SK-N-SH (cell line): ENCODE results near the gene CPT1B. TPM values are rescaled to one million over a fixed set of nuclear protein-coding genes. Genes with fewer than 3 reads are reported as not detected.
A peak's percentile ranks its signal among the peaks of the same experiment; 100 is the strongest.

ENCODE experiments used
- CTCF ChIA-PET: fragments of 300-600, 350-600 bp; formaldehyde crosslinking; extraction: SDS; loops from one replicate; lab custom pipeline; 2021; lab: Yijun Ruan, JAX
- POLR2A ChIA-PET: fragments of 350-600 bp; sonication (Branson Sonifier 250); formaldehyde crosslinking; extraction: SDS; loops from one replicate; lab custom pipeline; 2020; ENCODE audit warnings: antibody characterized with exemption, inconsistent platforms; lab: Yijun Ruan, JAX
- DNase-seq: peaks from one replicate; pipeline ENCODE4 v3.0.0; 2012
- H2AFZ ChIP-seq: fragments of 200-600 bp; sonication (generic); 2 replicates; pipeline ENCODE4 v1.8.1; 2016; ENCODE audit warnings: antibody characterized with exemption, mild to moderate bottlenecking, low read depth
- H3F3A ChIP-seq: fragments of 200-600 bp; sonication (generic); replicated peaks from 2 replicates; pipeline ENCODE3; 2016; ENCODE audit warnings: antibody characterized with exemption, mild to moderate bottlenecking; ENCODE audit not compliant: insufficient read depth
- H3K27ac ChIP-seq, 2 experiments: fragments of 200-500 bp in 1 of 2; fragments of 200-600 bp in 1 of 2; sonication (Bioruptor generic) in 1 of 2; sonication (generic), shearing (Covaris generic) in 1 of 2; 2 replicates each; pipeline versions ENCODE4 v1.5.1 to v1.6.1; 2014 to 2016; ENCODE audit warnings: low read depth in 2 of 2, inconsistent platforms in 1 of 2, low read length in 1 of 2, mild to moderate bottlenecking in 1 of 2, mixed read lengths in 1 of 2
- H3K27me3 ChIP-seq: fragments of 200-600 bp; sonication (generic), shearing (Covaris generic); 2 replicates; pipeline ENCODE4 v1.6.1; 2016; ENCODE audit warnings: mixed run types; ENCODE audit not compliant: insufficient read depth
- H3K36me3 ChIP-seq, 2 experiments: fragments of 200-500 bp in 1 of 2; fragments of 200-600 bp in 1 of 2; sonication (Bioruptor generic) in 1 of 2; sonication (generic) in 1 of 2; replicated peaks in 1 of 2; 2 replicates each; pipeline versions ENCODE3 to v1.5.1; 2014 to 2016; ENCODE audit warnings: low read length in 1 of 2, mild to moderate bottlenecking in 1 of 2; ENCODE audit not compliant: insufficient read depth in 2 of 2, control insufficient read depth in 1 of 2
- H3K4me1 ChIP-seq, 2 experiments: fragments of 200-500 bp in 1 of 2; fragments of 200-600 bp in 1 of 2; sonication (Bioruptor generic) in 1 of 2; sonication (generic), shearing (Covaris generic) in 1 of 2; 2 replicates each; pipeline versions ENCODE4 v1.5.1 to v1.6.1; 2014 to 2016; ENCODE audit warnings: low read depth in 1 of 2, low read length in 1 of 2, mixed run types in 1 of 2; ENCODE audit not compliant: insufficient read depth in 2 of 2, control insufficient read depth in 1 of 2
- H3K4me2 ChIP-seq: fragments of 200-600 bp; sonication (generic), shearing (Covaris generic); 2 replicates; pipeline ENCODE4 v1.6.1; 2017; ENCODE audit warnings: mixed run types
- H3K4me3 ChIP-seq, 2 experiments: fragments of 200-500 bp in 1 of 2; fragments of 200-600 bp in 1 of 2; sonication (Bioruptor generic) in 1 of 2; sonication (generic), shearing (Covaris generic) in 1 of 2; 2 replicates each; pipeline versions ENCODE4 v1.5.1 to v1.8.1; 2014 to 2016; ENCODE audit warnings: low read depth in 2 of 2, inconsistent platforms in 1 of 2, low read length in 1 of 2, mild to moderate bottlenecking in 1 of 2, mixed read lengths in 1 of 2, moderate library complexity in 1 of 2
- H3K79me2 ChIP-seq: fragments of 200-600 bp; sonication (generic); 2 replicates; pipeline ENCODE4 v1.8.1; 2017; ENCODE audit warnings: mild to moderate bottlenecking; ENCODE audit not compliant: insufficient read depth
- H3K9ac ChIP-seq: fragments of 200-600 bp; sonication (generic); 2 replicates; pipeline ENCODE4 v1.6.1; 2017; ENCODE audit warnings: mixed run types
- H3K9me2 ChIP-seq: fragments of 200-600 bp; sonication (generic); 2 replicates; pipeline ENCODE4 v1.6.1; 2017; ENCODE audit warnings: mixed run types
- H3K9me3 ChIP-seq: fragments of 200-600 bp; sonication (generic); 2 replicates; pipeline ENCODE4 v1.6.1; 2017; ENCODE audit warnings: mixed run types, mild to moderate bottlenecking, moderate library complexity
- H4K20me1 ChIP-seq: fragments of 200-600 bp; sonication (generic); 2 replicates; pipeline ENCODE4 v1.6.1; 2017; ENCODE audit warnings: mild to moderate bottlenecking, mixed run types; ENCODE audit not compliant: insufficient read depth
- CTCF ChIP-seq: fragments of 200-600 bp; sonication (generic); IDR thresholded peaks from 2 replicates; pipeline ENCODE4 v1.6.1; 2017; ENCODE audit warnings: antibody characterized with exemption, mild to moderate bottlenecking, moderate library complexity
- EZH2phosphoT487 ChIP-seq: fragments of 200-600 bp; sonication (generic); IDR thresholded peaks from 2 replicates; pipeline ENCODE4 v1.6.1; 2017; ENCODE audit warnings: low read depth, mixed run types, mild to moderate bottlenecking, antibody characterized with exemption, moderate library complexity, borderline replicate concordance
- GATA2 ChIP-seq: sonication (generic); formaldehyde crosslinking; IDR thresholded peaks from 2 replicates; pipeline ENCODE4 v1.5.0; 2020; ENCODE audit warnings: mild to moderate bottlenecking, missing genetic modification reagents
- MEF2A ChIP-seq: IDR thresholded peaks from 2 replicates; pipeline ENCODE4 v1.4.0; 2012; ENCODE audit warnings: low read depth, borderline replicate concordance
- POLR2AphosphoS5 ChIP-seq: IDR thresholded peaks from 2 replicates; pipeline ENCODE4 v1.6.1; 2012; ENCODE audit warnings: low read depth, low read length
- RAD21 ChIP-seq: IDR thresholded peaks from 2 replicates; pipeline ENCODE4 v1.6.1; 2012; ENCODE audit warnings: mild to moderate bottlenecking, low read length
- REST ChIP-seq: IDR thresholded peaks from 2 replicates; pipeline ENCODE4 v1.6.1; 2012; ENCODE audit warnings: mild to moderate bottlenecking, low read depth, low read length, moderate library complexity
- RFX5 ChIP-seq: IDR thresholded peaks from 2 replicates; pipeline ENCODE4 v1.6.1; 2012; ENCODE audit warnings: mild to moderate bottlenecking, improper control_type of control experiment, low read length
- SIN3A ChIP-seq: IDR thresholded peaks from 2 replicates; pipeline ENCODE4 v1.6.1; 2012; ENCODE audit warnings: low read depth, mild to moderate bottlenecking, low read length, moderate library complexity, borderline replicate concordance
- USF1 ChIP-seq: IDR thresholded peaks from 2 replicates; pipeline ENCODE4 v1.4.0; 2012; ENCODE audit warnings: low read depth, borderline replicate concordance
- USF2 ChIP-seq: fragments of 150-350 bp; IDR thresholded peaks from 2 replicates; pipeline ENCODE4 v1.6.1; 2017; ENCODE audit warnings: antibody characterized with exemption, low read length, low read depth, borderline replicate concordance
- WGBS: methylation state at CpG from one replicate; pipeline ENCODE4 v1.1.6; 2017; ENCODE audit warnings: low lambda C conversion rate; 5-methylcytosine and 5-hydroxymethylcytosine counted together
- polyA plus RNA-seq, 3 experiments: library from polyadenylated mRNA; depleted of rRNA; stranded (reverse); fragments of >200 nt; gene quantifications; 2 replicates each; pipeline ENCODE4 v1.2.3, GENCODE V29; 2012

CPT1B gene
- polyA plus RNA-seq, 1 of the 3 experiments (the other 2 are of a cell fraction): 33.2 TPM

GRCh38 chr22:50563413-50564160, 14.6 kb downstream of the CPT1B start:
- Histone ChIP-seq H4K20me1 (no peaks in the 10 kb centered on the region), H3K79me2 (no peaks in the 10 kb centered on the region), H3K4me1 (peaks cover 0 to 4% of the 10 kb centered on the region in 2 experiments; a peak in 1 of 4 replicates), H3K27ac (no peak overlapping the region; a peak in 1 of 4 replicates), H3K9ac (peak overlapping the region; percentile 32; the same call in 1 of the 2 replicates), H3K4me3 (peak overlapping the region; percentile 62 to 96), H3F3A (no peaks in the 10 kb centered on the region), H2AFZ (peak overlapping the region; percentile 97), H3K9me2 (no peaks in the 10 kb centered on the region), H3K4me2 (peak overlapping the region; percentile 93), H3K9me3 (no peaks in the 10 kb centered on the region), H3K27me3 (no peaks in the 10 kb centered on the region), H3K36me3 (peaks cover 0 to 1% of the 10 kb centered on the region in 2 experiments)
- TF ChIP-seq POLR2AphosphoS5: no peak
- no peak for TF ChIP-seq USF1
- no peak for TF ChIP-seq RFX5
- TF ChIP-seq CTCF: no peak
- no peak for TF ChIP-seq REST
- TF ChIP-seq RAD21: no peak
- TF ChIP-seq MEF2A: no peak
- TF ChIP-seq SIN3A: no peak
- no peak for TF ChIP-seq USF2
- TF ChIP-seq GATA2 (CRISPR knock-in tag): no peak
- no peak for TF ChIP-seq EZH2phosphoT487
- DNase-seq: peak; percentile 37
- WGBS: 26% methylated on average over 16 of the region's 17 CpGs
- POLR2A ChIA-PET: interaction anchor here (1.2 to 2.7 kb wide), 4 partner anchors 12 to 38 kb away, joined by 4 to 12 read pairs (median 8); partner anchors contain the start of gene SCO2
- CTCF ChIA-PET: interaction anchor here (0.6 to 4.9 kb wide), 30 partner anchors 9 to 261 kb away, joined by 3 to 73 read pairs (median 6); partner anchors contain the start of genes CHKB, CPT1B, KLHDC7B and LMF2
